A549 treated with GW870086 at 1 μM for 4 hours (cell line): Measurements from ENCODE around the gene SRSF2. TPM values are rescaled to one million over a fixed set of nuclear protein-coding genes. Genes with fewer than 3 reads are reported as not detected.

Experiments used
- total RNA-seq: library from RNA; stranded (reverse); fragments of 200-300 nt; extraction: Qiagen RNA extraction; gene quantifications from 5 replicates; pipeline ENCODE4 v1.2.3, GENCODE V29; 2022; ENCODE audit warnings: low read depth

SRSF2 gene
- total RNA-seq, result 421 to 439 TPM (median 430 TPM) in 5 replicates

GRCh38 chr17:76737082-76737675 is at the start of gene SRSF2:
Gene SRSF2 (minus strand): TSS chr17:76737331. CDS start chr17:76737160, 171 bp downstream.

GRCh38 chr17:76737676-76738467 is 741 bp upstream of the SRSF2 start, which contains the start of gene MFSD11:
Gene MFSD11 (plus strand): TSS chr17:76738119. CDS start chr17:76738353, 234 bp downstream.

GRCh38 chr17:76726776-76727718 is 10.1 kb downstream of the SRSF2 start, which contains the start of gene METTL23:
Gene METTL23 (plus strand): TSS chr17:76726839. CDS start chr17:76729711, 2,872 bp downstream.

GRCh38 chr17:76726231-76726775 is 10.8 kb downstream of the SRSF2 start, which contains the start of gene JMJD6:
Gene JMJD6 (minus strand): TSS chr17:76726606. CDS start chr17:76726475, 131 bp downstream.

GRCh38 chr17:76710863-76711611 is 26.1 kb downstream of the SRSF2 start, which contains the start of gene MXRA7:
Gene MXRA7 (minus strand): TSS chr17:76710965. CDS start chr17:76710946, 19 bp downstream.

Other genes starting within 250 kb of the SRSF2 start
- gene RHBDF2, start 235.9 kb downstream of the SRSF2 start, total RNA-seq, result 52.4 to 67.1 TPM (median 60.7 TPM) in 5 replicates
- 0.56 to 1.6 TPM (median 1.0 TPM) in 5 replicates for gene CYGB, start 199.6 kb downstream of the SRSF2 start, total RNA-seq
- gene PRCD, start 197.3 kb downstream of the SRSF2 start, total RNA-seq, result not detected in 5 replicates
- gene ST6GALNAC2, start 151.5 kb downstream of the SRSF2 start, total RNA-seq, result 0.10 to 0.67 TPM (median 0.47 TPM) in 5 replicates
- gene ST6GALNAC1, start 93.6 kb downstream of the SRSF2 start, total RNA-seq, result 0.06 to 0.54 TPM (median 0.49 TPM) in 3 of 5 replicates, not detected in the others
- gene MXRA7, start 26.4 kb downstream of the SRSF2 start, total RNA-seq, result 60.6 to 68.0 TPM (median 65.9 TPM) in 5 replicates
- gene JMJD6, start 10.7 kb downstream of the SRSF2 start, total RNA-seq, result 68.7 to 79.5 TPM (median 77.1 TPM) in 5 replicates
- gene METTL23, start 10.5 kb downstream of the SRSF2 start, total RNA-seq, result 52.7 to 65.8 TPM (median 62.2 TPM) in 5 replicates
- gene MFSD11, start 788 bp upstream of the SRSF2 start, total RNA-seq, result 17.1 to 21.6 TPM (median 20.7 TPM) in 5 replicates
- 18.4 to 26.0 TPM (median 23.0 TPM) in 5 replicates for gene MGAT5B, start 131.1 kb upstream of the SRSF2 start, total RNA-seq